Measurements from ENCODE around the gene EPRS1.

Gene EPRS1

DNA sequence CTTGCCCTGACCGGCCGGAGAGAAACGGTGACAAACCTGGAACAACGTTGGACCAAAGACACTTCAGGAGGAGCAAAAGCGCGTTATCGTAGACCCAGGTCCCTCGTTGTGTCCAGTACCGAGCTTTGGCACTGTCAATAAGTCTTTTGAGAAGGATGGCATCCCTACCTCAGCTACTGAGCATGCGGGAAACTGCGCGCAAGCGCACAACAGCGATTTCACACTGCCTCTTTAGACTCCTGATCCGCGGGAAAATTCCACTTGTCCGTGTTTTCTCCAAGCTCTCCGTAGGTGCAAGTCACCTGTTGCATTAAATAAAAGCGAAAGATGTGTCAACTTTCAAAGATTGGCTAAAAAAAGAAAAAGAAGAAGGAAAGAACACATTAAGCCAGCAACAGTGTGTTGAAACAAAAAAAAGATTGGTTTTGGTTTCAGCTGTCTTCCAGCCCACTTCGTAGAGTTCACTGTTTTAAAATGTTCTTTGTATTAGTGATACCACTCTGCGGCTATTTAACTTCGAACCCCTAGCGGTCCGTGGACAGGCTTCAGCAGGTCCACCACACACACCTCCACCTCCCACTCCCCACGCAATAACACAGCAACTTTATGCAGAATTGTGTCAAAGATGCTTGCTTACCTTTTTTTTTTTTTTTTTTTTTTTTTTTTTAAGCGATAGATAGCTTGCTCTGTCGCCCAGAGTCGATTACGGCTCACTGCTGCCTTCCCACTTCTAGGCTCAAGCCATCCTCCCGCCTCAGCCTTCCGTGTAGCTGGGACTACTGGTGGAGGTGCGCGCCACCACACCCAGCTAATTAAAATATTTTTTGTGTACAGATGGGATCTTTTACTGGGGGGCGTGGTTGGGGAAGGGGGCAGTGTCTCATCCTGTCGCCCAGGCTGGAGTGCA lies 43.6 kb upstream of the EPRS1 start, which contains the start of gene BPNT1 (continued):
- TF ChIP-seq, protein P1, sequence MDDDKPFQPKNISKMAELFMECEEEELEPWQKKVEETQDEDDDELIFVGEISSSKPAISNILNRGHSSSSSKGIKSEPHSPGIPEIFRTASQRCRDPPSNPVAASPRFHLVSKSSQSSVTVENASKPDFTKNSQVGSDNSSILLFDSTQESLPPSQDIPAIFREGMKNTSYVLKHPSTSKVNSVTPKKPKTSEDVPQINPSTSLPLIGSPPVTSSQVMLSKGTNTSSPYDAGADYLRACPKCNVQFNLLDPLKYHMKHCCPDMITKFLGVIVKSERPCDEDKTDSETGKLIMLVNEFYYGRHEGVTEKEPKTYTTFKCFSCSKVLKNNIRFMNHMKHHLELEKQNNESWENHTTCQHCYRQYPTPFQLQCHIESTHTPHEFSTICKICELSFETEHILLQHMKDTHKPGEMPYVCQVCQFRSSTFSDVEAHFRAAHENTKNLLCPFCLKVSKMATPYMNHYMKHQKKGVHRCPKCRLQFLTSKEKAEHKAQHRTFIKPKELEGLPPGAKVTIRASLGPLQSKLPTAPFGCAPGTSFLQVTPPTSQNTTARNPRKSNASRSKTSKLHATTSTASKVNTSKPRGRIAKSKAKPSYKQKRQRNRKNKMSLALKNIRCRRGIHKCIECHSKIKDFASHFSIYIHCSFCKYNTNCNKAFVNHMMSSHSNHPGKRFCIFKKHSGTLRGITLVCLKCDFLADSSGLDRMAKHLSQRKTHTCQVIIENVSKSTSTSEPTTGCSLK (tag by site-specific recombination; IDR thresholded peaks at IDR 0.05) = no peak
- TF ChIP-seq, protein P2, sequence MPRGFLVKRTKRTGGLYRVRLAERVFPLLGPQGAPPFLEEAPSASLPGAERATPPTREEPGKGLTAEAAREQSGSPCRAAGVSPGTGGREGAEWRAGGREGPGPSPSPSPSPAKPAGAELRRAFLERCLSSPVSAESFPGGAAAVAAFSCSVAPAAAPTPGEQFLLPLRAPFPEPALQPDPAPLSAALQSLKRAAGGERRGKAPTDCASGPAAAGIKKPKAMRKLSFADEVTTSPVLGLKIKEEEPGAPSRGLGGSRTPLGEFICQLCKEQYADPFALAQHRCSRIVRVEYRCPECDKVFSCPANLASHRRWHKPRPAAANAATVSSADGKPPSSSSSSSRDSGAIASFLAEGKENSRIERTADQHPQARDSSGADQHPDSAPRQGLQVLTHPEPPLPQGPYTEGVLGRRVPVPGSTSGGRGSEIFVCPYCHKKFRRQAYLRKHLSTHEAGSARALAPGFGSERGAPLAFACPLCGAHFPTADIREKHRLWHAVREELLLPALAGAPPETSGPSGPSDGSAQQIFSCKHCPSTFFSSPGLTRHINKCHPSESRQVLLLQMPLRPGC (tag by site-specific recombination; IDR thresholded peaks at IDR 0.05) = no peak
- TF ChIP-seq, protein P3, sequence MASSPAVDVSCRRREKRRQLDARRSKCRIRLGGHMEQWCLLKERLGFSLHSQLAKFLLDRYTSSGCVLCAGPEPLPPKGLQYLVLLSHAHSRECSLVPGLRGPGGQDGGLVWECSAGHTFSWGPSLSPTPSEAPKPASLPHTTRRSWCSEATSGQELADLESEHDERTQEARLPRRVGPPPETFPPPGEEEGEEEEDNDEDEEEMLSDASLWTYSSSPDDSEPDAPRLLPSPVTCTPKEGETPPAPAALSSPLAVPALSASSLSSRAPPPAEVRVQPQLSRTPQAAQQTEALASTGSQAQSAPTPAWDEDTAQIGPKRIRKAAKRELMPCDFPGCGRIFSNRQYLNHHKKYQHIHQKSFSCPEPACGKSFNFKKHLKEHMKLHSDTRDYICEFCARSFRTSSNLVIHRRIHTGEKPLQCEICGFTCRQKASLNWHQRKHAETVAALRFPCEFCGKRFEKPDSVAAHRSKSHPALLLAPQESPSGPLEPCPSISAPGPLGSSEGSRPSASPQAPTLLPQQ (tag by site-specific recombination; IDR thresholded peaks at IDR 0.05) = peak; percentile 40
- TF ChIP-seq BCL11A (tag by site-specific recombination; IDR thresholded peaks at IDR 0.05; ENCODE audit: low read depth) (no peak), ZNF664 (tag by site-specific recombination; IDR thresholded peaks at IDR 0.05) (no peak; the same call in 1 of the 2 replicates), ZNF544 (tag by site-specific recombination; IDR thresholded peaks at IDR 0.05) (no peak), ZNF223 (tag by site-specific recombination; IDR thresholded peaks at IDR 0.05) (no peak), ZNF248 (tag by site-specific recombination; IDR thresholded peaks at IDR 0.05) (no peak), ZNF221 (tag by site-specific recombination; IDR thresholded peaks at IDR 0.05; ENCODE audit: borderline replicate concordance) (no peak), ZNF202 (tag by site-specific recombination; IDR thresholded peaks at IDR 0.05; ENCODE audit: borderline replicate concordance) (no peak), ZNF366 (tag by site-specific recombination; conservative IDR thresholded peaks at IDR 0.05) (peak; percentile 67), FEZF1 (tag by site-specific recombination; IDR thresholded peaks at IDR 0.05) (no peak), ZBTB48 (tag by site-specific recombination; IDR thresholded peaks at IDR 0.05) (no peak), ZNF341 (tag by site-specific recombination; IDR thresholded peaks at IDR 0.05; ENCODE audit: low read depth) (no peak; the same call in 1 of the 2 replicates), ZBTB20 (tag by site-specific recombination; IDR thresholded peaks at IDR 0.05) (no peak; the same call in 1 of the 2 replicates), KLF10 (tag by site-specific recombination; IDR thresholded peaks at IDR 0.05) (peak; percentile 84), ZIC2 (tag by site-specific recombination; IDR thresholded peaks at IDR 0.05) (no peak), ZNF654 (tag by site-specific recombination; IDR thresholded peaks at IDR 0.05; ENCODE audit: low read depth) (no peak)
- TF ChIP-seq, protein P4, sequence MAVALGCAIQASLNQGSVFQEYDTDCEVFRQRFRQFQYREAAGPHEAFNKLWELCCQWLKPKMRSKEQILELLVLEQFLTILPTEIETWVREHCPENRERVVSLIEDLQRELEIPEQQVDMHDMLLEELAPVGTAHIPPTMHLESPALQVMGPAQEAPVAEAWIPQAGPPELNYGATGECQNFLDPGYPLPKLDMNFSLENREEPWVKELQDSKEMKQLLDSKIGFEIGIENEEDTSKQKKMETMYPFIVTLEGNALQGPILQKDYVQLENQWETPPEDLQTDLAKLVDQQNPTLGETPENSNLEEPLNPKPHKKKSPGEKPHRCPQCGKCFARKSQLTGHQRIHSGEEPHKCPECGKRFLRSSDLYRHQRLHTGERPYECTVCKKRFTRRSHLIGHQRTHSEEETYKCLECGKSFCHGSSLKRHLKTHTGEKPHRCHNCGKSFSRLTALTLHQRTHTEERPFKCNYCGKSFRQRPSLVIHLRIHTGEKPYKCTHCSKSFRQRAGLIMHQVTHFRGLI (tag by site-specific recombination; IDR thresholded peaks at IDR 0.05) = no peak
- TF ChIP-seq, protein P5, sequence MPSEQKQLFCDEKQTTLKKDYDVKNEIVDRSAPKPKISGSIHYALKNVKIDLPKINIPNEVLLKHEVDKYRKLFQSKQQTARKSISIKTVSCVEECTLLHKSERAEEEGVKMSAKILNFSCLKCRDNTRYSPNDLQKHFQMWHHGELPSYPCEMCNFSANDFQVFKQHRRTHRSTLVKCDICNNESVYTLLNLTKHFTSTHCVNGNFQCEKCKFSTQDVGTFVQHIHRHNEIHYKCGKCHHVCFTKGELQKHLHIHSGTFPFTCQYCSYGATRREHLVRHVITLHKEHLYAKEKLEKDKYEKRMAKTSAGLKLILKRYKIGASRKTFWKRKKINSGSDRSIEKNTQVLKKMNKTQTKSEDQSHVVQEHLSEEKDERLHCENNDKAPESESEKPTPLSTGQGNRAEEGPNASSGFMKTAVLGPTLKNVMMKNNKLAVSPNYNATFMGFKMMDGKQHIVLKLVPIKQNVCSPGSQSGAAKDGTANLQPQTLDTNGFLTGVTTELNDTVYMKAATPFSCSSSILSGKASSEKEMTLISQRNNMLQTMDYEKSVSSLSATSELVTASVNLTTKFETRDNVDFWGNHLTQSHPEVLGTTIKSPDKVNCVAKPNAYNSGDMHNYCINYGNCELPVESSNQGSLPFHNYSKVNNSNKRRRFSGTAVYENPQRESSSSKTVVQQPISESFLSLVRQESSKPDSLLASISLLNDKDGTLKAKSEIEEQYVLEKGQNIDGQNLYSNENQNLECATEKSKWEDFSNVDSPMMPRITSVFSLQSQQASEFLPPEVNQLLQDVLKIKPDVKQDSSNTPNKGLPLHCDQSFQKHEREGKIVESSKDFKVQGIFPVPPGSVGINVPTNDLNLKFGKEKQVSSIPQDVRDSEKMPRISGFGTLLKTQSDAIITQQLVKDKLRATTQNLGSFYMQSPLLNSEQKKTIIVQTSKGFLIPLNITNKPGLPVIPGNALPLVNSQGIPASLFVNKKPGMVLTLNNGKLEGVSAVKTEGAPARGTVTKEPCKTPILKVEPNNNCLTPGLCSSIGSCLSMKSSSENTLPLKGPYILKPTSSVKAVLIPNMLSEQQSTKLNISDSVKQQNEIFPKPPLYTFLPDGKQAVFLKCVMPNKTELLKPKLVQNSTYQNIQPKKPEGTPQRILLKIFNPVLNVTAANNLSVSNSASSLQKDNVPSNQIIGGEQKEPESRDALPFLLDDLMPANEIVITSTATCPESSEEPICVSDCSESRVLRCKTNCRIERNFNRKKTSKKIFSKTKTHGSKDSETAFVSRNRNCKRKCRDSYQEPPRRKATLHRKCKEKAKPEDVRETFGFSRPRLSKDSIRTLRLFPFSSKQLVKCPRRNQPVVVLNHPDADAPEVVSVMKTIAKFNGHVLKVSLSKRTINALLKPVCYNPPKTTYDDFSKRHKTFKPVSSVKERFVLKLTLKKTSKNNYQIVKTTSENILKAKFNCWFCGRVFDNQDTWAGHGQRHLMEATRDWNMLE (tag by site-specific recombination; conservative IDR thresholded peaks at IDR 0.05; ENCODE audit: low read depth) = no peak
- TF ChIP-seq, protein P6, sequence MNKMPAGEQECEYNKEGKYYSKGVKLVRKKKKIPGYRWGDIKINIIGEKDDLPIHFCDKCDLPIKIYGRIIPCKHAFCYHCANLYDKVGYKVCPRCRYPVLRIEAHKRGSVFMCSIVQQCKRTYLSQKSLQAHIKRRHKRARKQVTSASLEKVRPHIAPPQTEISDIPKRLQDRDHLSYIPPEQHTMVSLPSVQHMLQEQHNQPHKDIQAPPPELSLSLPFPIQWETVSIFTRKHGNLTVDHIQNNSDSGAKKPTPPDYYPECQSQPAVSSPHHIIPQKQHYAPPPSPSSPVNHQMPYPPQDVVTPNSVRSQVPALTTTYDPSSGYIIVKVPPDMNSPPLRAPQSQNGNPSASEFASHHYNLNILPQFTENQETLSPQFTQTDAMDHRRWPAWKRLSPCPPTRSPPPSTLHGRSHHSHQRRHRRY (tag by site-specific recombination; IDR thresholded peaks at IDR 0.05) = no peak
- TF ChIP-seq, protein P7, sequence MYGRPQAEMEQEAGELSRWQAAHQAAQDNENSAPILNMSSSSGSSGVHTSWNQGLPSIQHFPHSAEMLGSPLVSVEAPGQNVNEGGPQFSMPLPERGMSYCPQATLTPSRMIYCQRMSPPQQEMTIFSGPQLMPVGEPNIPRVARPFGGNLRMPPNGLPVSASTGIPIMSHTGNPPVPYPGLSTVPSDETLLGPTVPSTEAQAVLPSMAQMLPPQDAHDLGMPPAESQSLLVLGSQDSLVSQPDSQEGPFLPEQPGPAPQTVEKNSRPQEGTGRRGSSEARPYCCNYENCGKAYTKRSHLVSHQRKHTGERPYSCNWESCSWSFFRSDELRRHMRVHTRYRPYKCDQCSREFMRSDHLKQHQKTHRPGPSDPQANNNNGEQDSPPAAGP (tag by site-specific recombination; IDR thresholded peaks at IDR 0.05) = peak; percentile 57; the same call in 1 of the 2 replicates
- TF ChIP-seq, protein P8, sequence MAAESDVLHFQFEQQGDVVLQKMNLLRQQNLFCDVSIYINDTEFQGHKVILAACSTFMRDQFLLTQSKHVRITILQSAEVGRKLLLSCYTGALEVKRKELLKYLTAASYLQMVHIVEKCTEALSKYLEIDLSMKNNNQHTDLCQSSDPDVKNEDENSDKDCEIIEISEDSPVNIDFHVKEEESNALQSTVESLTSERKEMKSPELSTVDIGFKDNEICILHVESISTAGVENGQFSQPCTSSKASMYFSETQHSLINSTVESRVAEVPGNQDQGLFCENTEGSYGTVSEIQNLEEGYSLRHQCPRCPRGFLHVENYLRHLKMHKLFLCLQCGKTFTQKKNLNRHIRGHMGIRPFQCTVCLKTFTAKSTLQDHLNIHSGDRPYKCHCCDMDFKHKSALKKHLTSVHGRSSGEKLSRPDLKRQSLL (tag by site-specific recombination; IDR thresholded peaks at IDR 0.05) = no peak
